ENCODE results near the gene SLC8A1. TPM values are rescaled to one million over a fixed set of nuclear protein-coding genes. Genes with fewer than 3 reads are reported as not detected.
A peak's percentile ranks its signal among the peaks of the same experiment; 100 is the strongest.

SLC8A1 gene
- total and polyA plus RNA-seq, 5 experiments from 2014 or later, result 0.22 to 0.34 TPM; not detected in 3

GRCh38 chr2:40367032-40367431 lies 84.9 kb downstream of the SLC8A1 start:
- DNase-seq, result no peak
- Mint-ChIP-seq H3K27ac (no peak overlapping the region), H3K9me3 (peaks cover 0 to 3% (median 0%) of the 10 kb centered on the region in 9 donors), H3K36me3 (no peaks in the 10 kb centered on the region), H3K27me3 (no peaks in the 10 kb centered on the region), H3K4me3 (no peak overlapping the region), H3K4me1 (peaks cover 0 to 9% (median 5%) of the 10 kb centered on the region in 4 donors)
- POLR2A ChIA-PET, result no interaction called here
- no peak for ATAC-seq

GRCh38 chr2:40364151-40364874 lies 87.6 kb downstream of the SLC8A1 start:
- Mint-ChIP-seq H3K4me1 (peaks cover 0 to 9% (median 5%) of the 10 kb centered on the region in 4 donors), H3K9me3 (peaks cover 0 to 3% (median 0%) of the 10 kb centered on the region in 9 donors), H3K27ac (no peak overlapping the region), H3K36me3 (no peaks in the 10 kb centered on the region), H3K27me3 (no peaks in the 10 kb centered on the region), H3K4me3 (peak overlapping the region in 3 of 10 donors; percentile 7 to 37 (median 20))
- no peak for DNase-seq
- POLR2A ChIA-PET, result no interaction called here
- ATAC-seq, result no peak

GRCh38 chr2:40363631-40364030 lies 88.3 kb downstream of the SLC8A1 start:
- peaks cover 0 to 3% (median 0%) of the 10 kb centered on the region in 9 donors for H3K9me3 Mint-ChIP-seq
- no peaks in the 10 kb centered on the region for H3K27me3 Mint-ChIP-seq
- peaks cover 0 to 9% (median 5%) of the 10 kb centered on the region in 4 donors for H3K4me1 Mint-ChIP-seq
- no peak for ATAC-seq
- H3K36me3 Mint-ChIP-seq, result no peaks in the 10 kb centered on the region
- H3K4me3 Mint-ChIP-seq, result no peak overlapping the region
- POLR2A ChIA-PET, result no interaction called here
- no peak overlapping the region for H3K27ac Mint-ChIP-seq
- no peak for DNase-seq

GRCh38 chr2:40363231-40363630 lies 88.7 kb downstream of the SLC8A1 start:
- ATAC-seq, result no peak

GRCh38 chr2:40361478-40361877 lies 90.4 kb downstream of the SLC8A1 start:
- Mint-ChIP-seq H3K27me3 (no peaks in the 10 kb centered on the region), H3K9me3 (no peaks in the 10 kb centered on the region), H3K4me3 (no peak overlapping the region), H3K4me1 (peaks cover 0 to 9% (median 5%) of the 10 kb centered on the region in 4 donors), H3K27ac (no peak overlapping the region), H3K36me3 (no peaks in the 10 kb centered on the region)
- POLR2A ChIA-PET, result no interaction called here
- ATAC-seq, result no peak
- no peak for DNase-seq

More at GRCh38 chr2:40363231-40363630, 88.7 kb downstream of the SLC8A1 start:
- no peaks in the 10 kb centered on the region for H3K36me3 Mint-ChIP-seq
- no peak overlapping the region for H3K27ac Mint-ChIP-seq
- no peaks in the 10 kb centered on the region for H3K27me3 Mint-ChIP-seq
- no peak for DNase-seq
- peaks cover 0 to 3% (median 0%) of the 10 kb centered on the region in 9 donors for H3K9me3 Mint-ChIP-seq
- POLR2A ChIA-PET, result no interaction called here
- H3K4me3 Mint-ChIP-seq, result no peak overlapping the region
- H3K4me1 Mint-ChIP-seq, result peaks cover 0 to 9% (median 5%) of the 10 kb centered on the region in 4 donors

GRCh38 chr2:40360652-40361051 lies 91.2 kb downstream of the SLC8A1 start:
- POLR2A ChIA-PET, result no interaction called here
- H3K27ac Mint-ChIP-seq, result no peak overlapping the region
- no peak overlapping the region for H3K4me3 Mint-ChIP-seq
- peaks cover 0 to 9% (median 5%) of the 10 kb centered on the region in 4 donors for H3K4me1 Mint-ChIP-seq
- no peaks in the 10 kb centered on the region for H3K9me3 Mint-ChIP-seq
- no peaks in the 10 kb centered on the region for H3K36me3 Mint-ChIP-seq
- H3K27me3 Mint-ChIP-seq, result no peaks in the 10 kb centered on the region
- no peak for ATAC-seq
- DNase-seq, result no peak

GRCh38 chr2:40359811-40360210 lies 92.1 kb downstream of the SLC8A1 start:
- Mint-ChIP-seq H3K36me3 (no peaks in the 10 kb centered on the region), H3K27me3 (no peaks in the 10 kb centered on the region), H3K4me3 (no peak overlapping the region), H3K27ac (no peak overlapping the region), H3K9me3 (no peaks in the 10 kb centered on the region), H3K4me1 (peaks cover 0 to 7% (median 2%) of the 10 kb centered on the region in 4 donors)
- no peak for DNase-seq
- no peak for ATAC-seq
- POLR2A ChIA-PET, result no interaction called here

- Mint-ChIP-seq H3K27me3 (no peaks in the 10 kb centered on the region), H3K36me3 (no peaks in the 10 kb centered on the region), H3K9me3 (no peaks in the 10 kb centered on the region), H3K4me3 (no peak overlapping the region), H3K4me1 (peaks cover 0 to 2% (median 0%) of the 10 kb centered on the region in 4 donors), H3K27ac (no peak overlapping the region)
- POLR2A ChIA-PET, result no interaction called here
- DNase-seq (no peak), ATAC-seq (no peak)
Measured at GRCh38 chr2:40358783-40359182, 93.1 kb downstream of the SLC8A1 start.

- Mint-ChIP-seq H3K27me3 (no peaks in the 10 kb centered on the region), H3K4me1 (no peaks in the 10 kb centered on the region), H3K27ac (no peak overlapping the region), H3K4me3 (no peak overlapping the region), H3K36me3 (no peaks in the 10 kb centered on the region), H3K9me3 (no peaks in the 10 kb centered on the region)
- DNase-seq (no peak), ATAC-seq (no peak)
- POLR2A ChIA-PET, result no interaction called here
Measured at GRCh38 chr2:40357667-40358066, 94.2 kb downstream of the SLC8A1 start.

GRCh38 chr2:40355451-40355850 lies 96.4 kb downstream of the SLC8A1 start:
- Mint-ChIP-seq H3K4me3 (no peak overlapping the region), H3K9me3 (no peaks in the 10 kb centered on the region), H3K36me3 (no peaks in the 10 kb centered on the region), H3K27ac (no peak overlapping the region), H3K4me1 (no peaks in the 10 kb centered on the region), H3K27me3 (no peaks in the 10 kb centered on the region)
- no peak for DNase-seq
- POLR2A ChIA-PET, result no interaction called here
- no peak for ATAC-seq

- Mint-ChIP-seq H3K27ac (no peak overlapping the region), H3K4me1 (no peaks in the 10 kb centered on the region), H3K27me3 (no peaks in the 10 kb centered on the region), H3K9me3 (no peaks in the 10 kb centered on the region), H3K36me3 (no peaks in the 10 kb centered on the region), H3K4me3 (no peak overlapping the region)
- POLR2A ChIA-PET, result no interaction called here
- ATAC-seq (no peak), DNase-seq (no peak)
Measured at GRCh38 chr2:40353231-40353630, 98.7 kb downstream of the SLC8A1 start.

GRCh38 chr2:40352703-40353099 lies 99.2 kb downstream of the SLC8A1 start:
- Mint-ChIP-seq H3K27me3 (no peaks in the 10 kb centered on the region), H3K4me1 (no peaks in the 10 kb centered on the region), H3K9me3 (no peaks in the 10 kb centered on the region), H3K36me3 (no peaks in the 10 kb centered on the region), H3K27ac (no peak overlapping the region), H3K4me3 (no peak overlapping the region)
- no peak for DNase-seq
- POLR2A ChIA-PET, result no interaction called here
- no peak for ATAC-seq

GRCh38 chr2:40352041-40352702 lies 99.7 kb downstream of the SLC8A1 start:
- Mint-ChIP-seq H3K4me1 (no peaks in the 10 kb centered on the region), H3K36me3 (no peaks in the 10 kb centered on the region), H3K27me3 (no peaks in the 10 kb centered on the region), H3K4me3 (no peak overlapping the region), H3K27ac (no peak overlapping the region), H3K9me3 (no peaks in the 10 kb centered on the region)
- DNase-seq (no peak), ATAC-seq (no peak)
- POLR2A ChIA-PET, result no interaction called here

GRCh38 chr2:40348665-40349064 lies 103.2 kb downstream of the SLC8A1 start:
- H3K4me3 Mint-ChIP-seq, result no peak overlapping the region
- no peaks in the 10 kb centered on the region for H3K36me3 Mint-ChIP-seq
- DNase-seq (no peak), ATAC-seq (no peak)
- POLR2A ChIA-PET, result no interaction called here
- no peaks in the 10 kb centered on the region for H3K27me3 Mint-ChIP-seq
- no peak overlapping the region for H3K27ac Mint-ChIP-seq
- no peaks in the 10 kb centered on the region for H3K9me3 Mint-ChIP-seq
- H3K4me1 Mint-ChIP-seq, result no peaks in the 10 kb centered on the region

All from naive thymus-derived CD8-positive, alpha-beta T cell (primary cell).